ENCODE data around the gene COASY. TPM values are rescaled to one million over a fixed set of nuclear protein-coding genes. Genes with fewer than 3 reads are reported as not detected.
"Not testable (repeated sequence)": the region's sequence is repeated elsewhere in the genome, so short reads cannot be mapped to it uniquely, and the experiment has no call there.

COASY gene
- total and polyA plus RNA-seq, 2 experiments from 2014 or later: 43.5 to 74.7 TPM

- Histone ChIP-seq H3K27me3 (no peaks in the 10 kb centered on the region), H3K36me3 (peaks cover 2% of the 10 kb centered on the region), H3K9me3 (ENCODE audit: low read depth) (no peaks in the 10 kb centered on the region), H3K4me1 (ENCODE audit: low read depth) (no peaks in the 10 kb centered on the region), H3K27ac (no peak overlapping the region), H3K4me3 (no peak overlapping the region)
- no peak for DNase-seq (ENCODE audit: low read depth in 1 of 2, low spot score in 1 of 2)
- TF ChIP-seq CTCF (IDR thresholded peaks at IDR 0.05; ENCODE audit: low read depth, low read length): no peak
Observed at GRCh38 chr17:42543190-42544079, 18.5 kb upstream of the COASY start.

GRCh38 chr17:42544874-42545283, 17.1 kb upstream of the COASY start:
- no peak overlapping the region for H3K4me3 ChIP-seq
- peaks cover 2% of the 10 kb centered on the region for H3K36me3 ChIP-seq
- no peak for DNase-seq (ENCODE audit: low read depth in 1 of 2, low spot score in 1 of 2)
- no peaks in the 10 kb centered on the region for H3K4me1 ChIP-seq (ENCODE audit: low read depth)
- no peaks in the 10 kb centered on the region for H3K9me3 ChIP-seq (ENCODE audit: low read depth)
- H3K27ac ChIP-seq: no peak overlapping the region
- H3K27me3 ChIP-seq: no peaks in the 10 kb centered on the region
- no peak for TF ChIP-seq CTCF (IDR thresholded peaks at IDR 0.05; ENCODE audit: low read depth, low read length)

GRCh38 chr17:42545755-42546505, 16.0 kb upstream of the COASY start:
- H3K27ac ChIP-seq; H3K4me1 ChIP-seq (ENCODE audit: low read depth); H3K36me3 ChIP-seq; DNase-seq (ENCODE audit: low read depth in 1 of 2, low spot score in 1 of 2); H3K4me3 ChIP-seq; H3K27me3 ChIP-seq; H3K9me3 ChIP-seq (ENCODE audit: low read depth): not testable (repeated sequence)

GRCh38 chr17:42547001-42547461, 14.9 kb upstream of the COASY start:
- DNase-seq (ENCODE audit: low read depth in 1 of 2, low spot score in 1 of 2): no peak
- Histone ChIP-seq H3K36me3 (peaks cover 2% of the 10 kb centered on the region), H3K27me3 (no peaks in the 10 kb centered on the region), H3K27ac (no peak overlapping the region), H3K9me3 (ENCODE audit: low read depth) (no peaks in the 10 kb centered on the region), H3K4me3 (no peak overlapping the region), H3K4me1 (ENCODE audit: low read depth) (no peaks in the 10 kb centered on the region)
- no peak for TF ChIP-seq CTCF (IDR thresholded peaks at IDR 0.05; ENCODE audit: low read depth, low read length)

- TF ChIP-seq CTCF (IDR thresholded peaks at IDR 0.05; ENCODE audit: low read depth, low read length): no peak
- Histone ChIP-seq H3K27ac (no peak overlapping the region), H3K4me3 (no peak overlapping the region), H3K9me3 (ENCODE audit: low read depth) (no peaks in the 10 kb centered on the region), H3K4me1 (ENCODE audit: low read depth) (no peaks in the 10 kb centered on the region), H3K27me3 (no peaks in the 10 kb centered on the region), H3K36me3 (peaks cover 2% of the 10 kb centered on the region)
- DNase-seq (ENCODE audit: low read depth in 1 of 2, low spot score in 1 of 2): no peak
Observed at GRCh38 chr17:42547698-42548069, 14.3 kb upstream of the COASY start.

Data from cardiac muscle cell (in vitro differentiated cells and primary cell).